MM.1S (cell line): ENCODE data around the gene KCND2.

ENCODE experiments used
- DNase-seq: peaks from one replicate; pipeline ENCODE4 v3.0.0-alpha.2; 2015
- H2AFZ ChIP-seq: fragments of 300-600 bp; sonication (generic); 2 replicates; pipeline ENCODE4 v1.6.0; 2016; ENCODE audit warnings: antibody characterized with exemption, low read length
- H3F3A ChIP-seq: fragments of 300-600 bp; sonication (generic); 2 replicates; pipeline ENCODE4 v1.6.1; 2016; ENCODE audit warnings: mild to moderate bottlenecking, antibody characterized with exemption, low read length, moderate library complexity, mixed read lengths; ENCODE audit not compliant: insufficient read depth
- H3K27ac ChIP-seq: fragments of 300-600 bp; sonication (generic); 2 replicates; pipeline ENCODE4 v1.5.1; 2016; ENCODE audit warnings: mild to moderate bottlenecking, low read length
- H3K27me3 ChIP-seq: fragments of 300-600 bp; sonication (generic); replicated peaks from 2 replicates; pipeline ENCODE4 v1.6.0; 2016; ENCODE audit warnings: low read length; ENCODE audit not compliant: insufficient read depth
- H3K36me3 ChIP-seq: fragments of 300-600 bp; sonication (generic); replicated peaks from 2 replicates; pipeline ENCODE4 v1.6.1; 2016; ENCODE audit warnings: mild to moderate bottlenecking, low read length, mixed read lengths; ENCODE audit not compliant: insufficient read depth
- H3K4me1 ChIP-seq: fragments of 300-600 bp; sonication (generic); 2 replicates; pipeline ENCODE4 v1.6.1; 2016; ENCODE audit warnings: low read length, mixed read lengths
- H3K4me2 ChIP-seq: fragments of 300-600 bp; sonication (generic); 2 replicates; pipeline ENCODE4 v1.6.0; 2016; ENCODE audit warnings: low read depth, low read length
- H3K4me3 ChIP-seq: fragments of 300-600 bp; sonication (generic); 2 replicates; pipeline ENCODE4 v1.5.1; 2016; ENCODE audit warnings: low read length, mixed read lengths
- H3K79me2 ChIP-seq: fragments of 300-600 bp; sonication (generic); 2 replicates; pipeline ENCODE4 v1.6.1; 2016; ENCODE audit warnings: mixed run types, low read length, mixed read lengths
- H3K9ac ChIP-seq: fragments of 300-600 bp; sonication (generic); 2 replicates; pipeline ENCODE4 v1.6.1; 2016; ENCODE audit warnings: low read length, mixed read lengths
- H3K9me2 ChIP-seq: fragments of 300-600 bp; sonication (generic); replicated peaks from 2 replicates; pipeline ENCODE4 v1.6.1; 2016; ENCODE audit warnings: mild to moderate bottlenecking, low read length, mixed read lengths; ENCODE audit not compliant: insufficient read depth
- H3K9me3 ChIP-seq: fragments of 300-600 bp; sonication (generic); replicated peaks from 2 replicates; pipeline ENCODE4 v1.6.1; 2016; ENCODE audit warnings: mild to moderate bottlenecking, low read length, mixed read lengths; ENCODE audit not compliant: insufficient read depth
- H4K20me1 ChIP-seq: fragments of 300-600 bp; sonication (generic); 2 replicates; pipeline ENCODE4 v1.6.1; 2016; ENCODE audit warnings: mild to moderate bottlenecking, low read length, moderate library complexity, mixed read lengths; ENCODE audit not compliant: insufficient read depth
- CTCF ChIP-seq: fragments of 300-600 bp; sonication (generic); IDR thresholded peaks from 2 replicates; pipeline ENCODE4 v1.5.1; 2016; ENCODE audit warnings: antibody characterized with exemption, low read length, mixed read lengths
- EZH2 ChIP-seq: fragments of 300-600 bp; sonication (generic); optimal IDR thresholded peaks from 2 replicates; pipeline ENCODE3; 2017; ENCODE audit warnings: low read depth, mild to moderate bottlenecking, antibody characterized with exemption, low read length, mixed read lengths
- EZH2phosphoT487 ChIP-seq: fragments of 300-600 bp; sonication (generic); IDR thresholded peaks from 2 replicates; pipeline ENCODE4 v1.6.1; 2018; ENCODE audit warnings: antibody characterized with exemption, low read length

Gene KCND2

GRCh38 chr7:120272261-120272660 lies 714 bp upstream of the KCND2 start:
- H4K20me1 ChIP-seq = no peaks in the 10 kb centered on the region
- no peaks in the 10 kb centered on the region for H3K36me3 ChIP-seq
- H3K9ac ChIP-seq = peak overlapping the region; percentile 50; the same call in 1 of the 2 replicates
- TF ChIP-seq EZH2phosphoT487 (no peak), EZH2 (no peak), CTCF (peak; percentile 89)
- DNase-seq = peak; percentile 84
- peaks cover 6% of the 10 kb centered on the region; the same call in 1 of the 2 replicates for H3K4me1 ChIP-seq
- no peaks in the 10 kb centered on the region for H3K9me3 ChIP-seq
- H2AFZ ChIP-seq = peak overlapping the region; percentile 87
- H3K79me2 ChIP-seq = no peaks in the 10 kb centered on the region
- peak overlapping the region; percentile 91 for H3K4me2 ChIP-seq
- H3F3A ChIP-seq = 0 out of 2 replicates have a peak, but pooled peaks cover 5% of the 10 kb centered on the region
- no peak overlapping the region for H3K27ac ChIP-seq
- H3K27me3 ChIP-seq = no peaks in the 10 kb centered on the region
- no peaks in the 10 kb centered on the region for H3K9me2 ChIP-seq
- peak overlapping the region; percentile 76 for H3K4me3 ChIP-seq

DNA sequence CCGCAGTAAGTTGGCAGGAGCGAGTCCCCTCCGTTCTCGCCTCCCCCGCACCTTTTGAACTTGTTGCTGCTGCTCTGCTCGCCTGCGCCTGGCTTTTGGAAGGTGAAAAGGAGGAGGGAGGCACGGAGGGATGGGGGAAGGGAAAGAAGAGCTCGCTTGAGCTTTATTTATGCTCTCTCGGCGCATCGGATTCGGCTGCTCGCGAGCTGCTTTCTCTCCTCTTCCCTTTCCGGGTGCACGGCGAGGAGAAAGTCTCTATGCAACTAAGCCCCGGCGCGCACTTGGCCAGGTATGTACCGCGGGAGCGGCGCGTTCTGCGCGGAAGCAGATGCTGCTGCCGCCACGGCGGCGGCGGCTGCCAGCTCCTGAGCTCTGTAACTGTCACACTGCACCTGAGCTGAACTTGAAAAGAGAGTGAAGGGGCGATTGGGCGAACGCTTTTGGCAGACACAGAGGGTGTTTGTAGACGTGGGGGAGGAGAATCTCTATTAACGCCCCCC lies 551 bp downstream of the KCND2 start:
- Histone ChIP-seq H3K4me3 (peak overlapping the region; percentile 76), H3K36me3 (no peaks in the 10 kb centered on the region), H3K27ac (no peak overlapping the region), H2AFZ (peak overlapping the region; percentile 81), H3K9ac (peak overlapping the region; percentile 40; the same call in 1 of the 2 replicates), H3K9me2 (no peaks in the 10 kb centered on the region), H3K4me1 (peaks cover 6% of the 10 kb centered on the region; the same call in 1 of the 2 replicates), H3F3A (0 out of 2 replicates have a peak, but pooled peaks cover 5% of the 10 kb centered on the region), H4K20me1 (no peaks in the 10 kb centered on the region), H3K79me2 (no peaks in the 10 kb centered on the region), H3K4me2 (peak overlapping the region; percentile 95), H3K27me3 (no peaks in the 10 kb centered on the region), H3K9me3 (no peaks in the 10 kb centered on the region)
- DNase-seq = peak; percentile 92
- TF ChIP-seq EZH2 (no peak), CTCF (no peak)

- Histone ChIP-seq H3K9me3 (no peaks in the 10 kb centered on the region), H2AFZ (no peak overlapping the region), H3K36me3 (no peaks in the 10 kb centered on the region), H3F3A (0 out of 2 replicates have a peak, but pooled peaks cover 5% of the 10 kb centered on the region), H3K27ac (no peak overlapping the region), H3K79me2 (no peaks in the 10 kb centered on the region), H3K4me2 (peak overlapping the region; percentile 95; the same call in 1 of the 2 replicates), H3K27me3 (no peaks in the 10 kb centered on the region), H4K20me1 (no peaks in the 10 kb centered on the region), H3K9ac (no peak overlapping the region), H3K4me3 (no peak overlapping the region), H3K9me2 (no peaks in the 10 kb centered on the region), H3K4me1 (peaks cover 6% of the 10 kb centered on the region; the same call in 1 of the 2 replicates)
- DNase-seq = no peak
- no peak for TF ChIP-seq EZH2phosphoT487
- TF ChIP-seq CTCF = no peak
Measured at GRCh38 chr7:120274482-120274881, 1.5 kb downstream of the KCND2 start.
